DMS114 treated with DMSO at 0.1 percent for 48 hours (cell line): ENCODE measurements around the gene RRH.
"Not testable (repeated sequence)": the region's sequence is repeated elsewhere in the genome, so short reads cannot be mapped to it uniquely, and the experiment has no call there.

Experiments
- DNase-seq: peaks from one replicate; lab custom pipeline; 2025; ENCODE audit not compliant: unreplicated experiment; lab: John Stamatoyannopoulos, UW

RRH gene

GRCh38 chr4:109846395-109847098 lies 18.8 kb downstream of the RRH start:
- no peak for DNase-seq

DNA sequence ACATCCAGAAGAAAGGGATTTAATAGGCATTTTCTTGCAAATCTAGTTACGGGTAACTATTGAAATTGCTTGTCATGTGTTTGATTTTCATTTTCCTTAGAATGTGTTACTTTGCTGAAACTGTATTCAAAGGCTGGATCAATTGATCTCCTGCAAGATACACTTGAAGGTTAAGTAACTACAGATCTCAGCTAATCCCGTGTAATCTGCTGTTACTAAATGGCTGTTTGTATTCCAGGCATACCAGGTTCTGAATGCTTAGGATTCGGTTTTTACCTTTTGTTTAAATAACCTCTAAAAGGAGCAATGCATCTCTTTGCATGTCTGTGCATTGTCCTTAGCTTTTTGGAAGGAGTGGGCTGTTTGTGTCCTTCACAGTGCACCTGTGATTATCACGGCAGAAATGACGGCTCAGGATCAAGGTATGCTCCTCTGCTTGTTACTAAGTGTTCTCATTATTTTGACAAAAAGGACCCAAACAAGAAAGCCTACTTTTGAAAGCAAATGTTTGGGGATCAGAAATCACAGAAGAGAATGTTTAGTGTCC lies 20.2 kb downstream of the RRH start, which contains the start of gene LRIT3:
Gene LRIT3, plus strand, starts transcription at position 212 of the 547 bp plus-strand sequence. Its CDS starts 95 bp downstream, at position 307.
- no peak for DNase-seq

DNA sequence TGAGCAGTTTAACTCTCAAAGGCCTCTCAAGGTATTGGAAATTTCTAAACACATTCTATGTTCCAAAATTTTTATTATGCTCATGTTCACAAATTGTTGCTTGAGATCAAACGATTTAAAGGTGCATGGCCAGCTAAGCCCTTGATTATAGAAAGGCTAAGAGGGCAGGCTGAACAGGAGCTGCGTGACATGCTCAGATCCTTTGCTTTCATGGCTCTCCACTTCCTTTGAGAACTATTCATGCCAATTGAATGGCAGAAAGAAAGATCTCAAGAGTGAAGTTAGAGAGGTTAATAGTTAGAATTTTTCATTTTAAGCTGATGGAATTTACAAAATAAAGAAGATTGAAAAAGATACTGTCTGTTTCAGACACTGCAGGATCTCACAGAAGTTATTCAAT lies 20.7 kb downstream of the RRH start:
- DNase-seq = no peak

- DNase-seq = no peak
These were observed 22.8 kb downstream of the RRH start for GRCh38 chr4:109850601-109851000.

- not testable (repeated sequence) for DNase-seq
These were observed 31.9 kb downstream of the RRH start for GRCh38 chr4:109859426-109860300.

GRCh38 chr4:109861271-109861670 lies 33.5 kb downstream of the RRH start:
- no peak for DNase-seq

DNA sequence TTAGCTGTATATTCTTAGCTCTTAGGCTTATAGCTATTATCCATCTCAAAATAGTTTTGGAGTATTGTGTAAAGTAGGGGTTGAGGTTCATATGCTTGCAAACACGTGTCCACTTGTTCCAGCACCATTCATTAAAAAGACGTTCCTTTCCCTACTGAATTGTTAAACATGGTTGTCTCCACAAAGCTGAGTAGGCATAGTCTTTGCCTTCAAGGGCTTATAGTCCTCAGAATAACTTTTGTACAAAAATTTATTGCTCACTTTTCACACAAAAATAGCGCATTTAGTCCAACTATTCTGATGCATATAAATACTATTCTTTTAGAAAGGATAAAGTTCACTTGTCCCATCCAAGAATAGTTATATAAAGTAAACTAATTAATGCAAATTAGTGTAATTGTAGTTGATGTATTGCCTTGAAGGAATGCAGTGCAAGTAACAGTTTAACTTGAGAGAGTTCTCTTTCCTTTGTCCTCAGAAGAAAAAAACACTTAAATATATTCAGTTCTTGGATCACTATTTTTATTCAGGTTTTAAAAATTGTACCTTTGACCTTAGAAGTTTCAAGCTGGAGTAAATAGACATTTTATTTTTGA lies 34.2 kb downstream of the RRH start:
- no peak for DNase-seq

DNA sequence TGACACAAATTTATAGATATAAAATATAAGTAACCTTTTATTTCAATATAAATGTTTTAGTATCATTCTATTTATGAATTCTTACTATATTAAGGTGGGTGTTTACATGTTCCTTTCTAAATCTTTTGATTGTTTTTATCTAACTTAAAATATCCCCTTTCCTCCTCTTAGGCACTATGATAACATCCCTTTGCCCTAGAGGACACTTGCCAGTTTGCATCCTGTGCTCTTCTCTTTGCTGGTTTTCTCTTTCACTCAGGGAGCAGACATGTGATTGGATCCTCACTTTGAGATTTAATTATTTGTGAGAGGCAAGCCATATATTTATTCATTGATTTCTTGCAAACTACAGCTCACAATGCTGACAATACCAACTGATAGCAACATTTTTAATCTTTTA lies 36.4 kb downstream of the RRH start:
- DNase-seq = no peak

GRCh38 chr4:109870061-109870460 lies 42.3 kb downstream of the RRH start:
- DNase-seq = no peak

DNA sequence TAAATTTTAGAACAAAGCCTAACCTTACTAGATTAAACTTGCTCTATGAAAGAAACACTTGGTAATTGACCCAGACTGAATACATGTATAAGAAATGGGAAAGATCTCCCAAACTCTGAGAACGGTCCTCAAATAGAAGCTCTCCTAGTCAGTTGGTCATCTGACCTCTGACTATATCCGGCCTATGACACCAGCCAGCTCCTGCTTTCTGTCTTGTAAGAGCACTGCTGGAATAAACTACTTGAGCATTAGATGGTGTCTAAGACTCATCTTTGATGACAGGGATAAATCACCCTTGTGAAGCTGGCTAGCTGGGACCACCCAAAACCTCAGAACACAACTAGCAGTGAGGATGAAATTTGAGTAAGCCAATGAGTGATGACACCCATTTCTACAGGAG lies 44.3 kb downstream of the RRH start:
- DNase-seq = no peak

- DNase-seq = no peak
These were observed 45.3 kb downstream of the RRH start for GRCh38 chr4:109872950-109873656.

DNA sequence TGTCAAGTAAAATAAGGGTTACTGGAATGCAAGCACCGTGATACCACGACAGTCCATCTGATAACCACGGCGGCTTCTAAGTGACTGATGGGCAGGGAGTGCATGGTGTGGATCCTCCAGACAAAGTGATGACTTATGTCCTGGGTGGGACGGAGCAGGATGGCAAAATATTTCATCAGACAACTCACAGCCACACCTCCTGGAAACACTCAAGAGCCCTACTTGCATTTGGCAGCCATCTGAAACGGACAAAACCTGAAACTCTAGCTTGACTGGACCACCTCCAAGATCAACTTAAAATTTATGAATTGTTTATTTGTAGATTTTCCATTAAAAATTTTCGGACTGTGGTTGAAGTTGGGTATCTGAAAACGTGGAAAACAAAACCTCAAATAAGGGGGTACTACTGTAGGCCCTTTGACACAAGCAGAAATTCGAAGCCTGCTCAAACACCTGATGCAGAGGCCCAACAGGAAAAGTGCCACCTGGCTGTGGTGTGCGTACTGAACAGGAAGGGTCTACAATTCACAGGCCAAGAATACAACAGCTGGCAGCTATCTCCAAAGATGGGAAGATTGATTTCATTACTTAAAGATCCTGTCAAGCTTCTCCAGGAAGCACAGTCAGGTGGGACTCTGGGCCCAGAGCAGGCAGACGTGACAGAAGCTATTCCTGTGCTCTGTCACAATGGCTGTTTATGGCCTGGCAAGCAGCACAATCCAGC lies 46.2 kb downstream of the RRH start:
- no peak for DNase-seq

DNA sequence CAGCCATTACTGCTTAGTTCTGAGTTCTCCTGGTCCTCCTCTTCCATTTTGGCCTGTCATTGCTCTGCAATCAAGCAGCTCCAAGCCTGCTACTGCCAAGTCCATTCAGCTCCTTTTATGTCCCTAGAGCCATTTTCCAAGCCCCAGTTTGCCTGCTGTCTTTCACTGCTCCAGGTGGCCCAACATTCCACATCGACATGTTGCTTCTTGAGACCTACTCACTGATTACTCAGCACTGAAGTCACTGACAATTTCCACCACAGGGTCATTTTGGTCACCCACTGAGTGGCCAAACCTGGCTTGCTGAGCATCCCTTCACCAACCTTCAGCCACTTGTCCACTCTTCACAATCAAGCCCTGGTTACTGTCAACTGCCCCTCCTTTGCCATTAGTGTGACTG lies 47.3 kb downstream of the RRH start:
- DNase-seq = no peak

GRCh38 chr4:109875553-109875952 lies 47.8 kb downstream of the RRH start:
- not testable (repeated sequence) for DNase-seq

- DNase-seq = no peak
These were observed 49.0 kb downstream of the RRH start for GRCh38 chr4:109876634-109877265.

DNA sequence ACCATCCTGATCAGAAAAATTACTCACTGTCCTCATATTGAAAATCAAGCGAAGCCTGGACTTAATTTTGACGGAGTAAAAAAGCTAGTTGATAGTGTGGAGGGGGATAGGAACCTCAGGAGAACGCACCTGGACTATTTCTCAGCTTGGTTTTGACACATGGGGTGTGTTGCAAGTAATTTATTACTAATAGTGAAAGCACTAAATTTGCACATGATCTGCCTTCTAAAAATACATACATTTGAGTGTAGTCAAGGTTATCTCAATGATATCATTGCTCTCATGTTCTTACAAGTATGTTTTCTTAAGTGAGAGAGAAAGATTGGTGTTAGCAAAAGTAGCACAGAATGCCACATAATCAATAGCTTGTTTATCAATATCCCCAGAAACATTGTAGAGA lies 49.6 kb downstream of the RRH start:
- no peak for DNase-seq

DNA sequence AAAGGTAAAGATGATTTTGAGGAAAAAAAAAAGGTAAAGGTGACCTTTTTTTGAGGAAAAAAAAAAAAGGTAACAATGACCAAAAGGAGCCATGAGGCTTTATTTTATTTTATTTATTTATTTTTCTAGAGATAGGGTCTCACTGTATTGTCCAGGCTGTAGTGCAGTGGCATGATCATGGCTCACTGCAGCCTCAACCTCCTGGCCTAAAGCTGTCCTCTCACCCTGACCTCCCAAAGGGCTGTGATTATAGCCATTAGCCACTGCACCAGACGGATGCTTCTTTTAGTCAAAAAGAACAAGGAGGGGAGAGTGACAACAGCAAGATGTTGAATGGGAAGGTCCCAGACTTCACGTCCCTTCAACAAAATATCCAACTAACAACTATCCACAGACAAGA lies 50.6 kb downstream of the RRH start:
- no peak for DNase-seq

DNA sequence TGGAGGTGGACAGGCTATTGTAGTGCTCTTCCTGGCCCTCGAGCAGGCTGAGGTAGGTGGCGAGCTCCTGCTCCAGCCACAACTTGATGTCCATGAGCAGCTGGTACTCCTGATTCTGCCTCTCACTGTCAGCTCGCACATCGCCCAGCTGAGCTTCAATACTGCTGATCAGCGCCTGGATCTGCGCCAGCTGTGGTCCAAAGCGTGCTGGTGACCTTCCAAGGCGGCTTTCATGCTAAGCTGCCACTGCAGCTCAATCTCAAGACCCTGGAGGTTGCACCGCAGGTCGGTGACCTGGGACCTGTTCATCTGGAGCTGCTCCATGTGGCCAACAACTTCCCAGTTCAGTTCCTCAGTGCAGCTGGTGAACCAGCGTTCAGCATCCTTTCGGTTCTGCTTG lies 51.3 kb downstream of the RRH start:
- no peak for DNase-seq

GRCh38 chr4:109879636-109880314 lies 52.0 kb downstream of the RRH start:
- DNase-seq = no peak
